Transverse colon (tissue), 4 donors: ENCODE data around the gene SCN4B. TPM values are rescaled to one million over a fixed set of nuclear protein-coding genes. Genes with fewer than 3 reads are reported as not detected.

ENCODE experiments used
- DNase-seq: peaks from one replicate; pipeline ENCODE4 v3.0.0-alpha.2; 2019
- H3K27ac ChIP-seq, 4 donors: fragments of 200-600 bp; sonication (generic); 2 replicates each; pipeline ENCODE4 v1.5.1; 2016 to 2018; ENCODE audit warnings: inconsistent platforms in 4 of 4
- H3K27me3 ChIP-seq: fragments of 200-600 bp; sonication (generic); 2 replicates; pipeline ENCODE4 v1.5.1; 2017; ENCODE audit warnings: inconsistent platforms
- H3K36me3 ChIP-seq, 4 donors: fragments of 200-600 bp; sonication (generic); 2 replicates each; pipeline ENCODE4 v1.5.1; 2017 to 2019; ENCODE audit warnings: inconsistent platforms in 4 of 4
- H3K4me1 ChIP-seq, 4 donors: fragments of 200-600 bp; sonication (generic); 2 replicates each; pipeline ENCODE4 v1.5.1; 2017 to 2020; ENCODE audit warnings: inconsistent platforms in 4 of 4
- H3K4me3 ChIP-seq, 4 donors: fragments of 200-600 bp; sonication (generic); 1 replicate in 1 of 4; 2 replicates in 3 of 4; pipeline versions ENCODE4 v1.5.1 to v1.6.1; 2017 to 2019; ENCODE audit warnings: inconsistent platforms in 4 of 4
- H3K9me3 ChIP-seq, 2 donors: fragments of 200-600 bp; sonication (generic); 2 replicates each; pipeline ENCODE4 v1.5.1; 2017 to 2019; ENCODE audit warnings: inconsistent platforms in 2 of 2
- CTCF ChIP-seq, 5 experiments: fragments of 200-600 bp in 3 of 5; fragments of 450-650 bp in 2 of 5; sonication (generic) in 3 of 5; IDR thresholded peaks; 1 replicate in 2 of 5; 2 replicates in 3 of 5; pipeline ENCODE4 v1.5.1; 2016 to 2017; ENCODE audit warnings: antibody characterized with exemption in 5 of 5, inconsistent platforms in 3 of 5, mild to moderate bottlenecking in 2 of 5, moderate library complexity in 1 of 5
- EP300 ChIP-seq: sonication (generic); formaldehyde crosslinking; IDR thresholded peaks from one replicate; pipeline ENCODE4 v1.6.1; 2017; ENCODE audit warnings: antibody characterized with exemption, low read depth
- POLR2A ChIP-seq: fragments of 450-650 bp; IDR thresholded peaks from one replicate; pipeline ENCODE4 v1.6.1; 2016; ENCODE audit warnings: antibody characterized with exemption, mild to moderate bottlenecking, moderate library complexity
- POLR2AphosphoS5 ChIP-seq, 3 donors: sonication (generic); formaldehyde crosslinking; IDR thresholded peaks; one replicate each; pipeline ENCODE4 v1.6.1; 2016; ENCODE audit warnings: antibody characterized with exemption in 3 of 3
- WGBS, 2 donors: methylation state at CpG; one replicate each; pipeline ENCODE4 v1.1.5; 2018; ENCODE audit warnings: low coverage in 1 of 2; 5-methylcytosine and 5-hydroxymethylcytosine counted together
- in situ Hi-C, 4 donors: fragments of 200-750 bp; cut with MboI; loops; one replicate each; pipeline versions ENCODE4 v1.15.0 to v1.15.1; 2017; ENCODE audit warnings: low sequenced_read_pairs in 3 of 4, low pct_ligation_motif_present in 1 of 4, low pct_unique_long_range_greater_than_20kb in 1 of 4
- intact Hi-C: fragments of 100-400 bp; cut with DNase I; formaldehyde crosslinking; loops from one replicate; pipeline ENCODE4 v1.15.1; 2023; ENCODE audit warnings: low total_unique reads
- total RNA-seq, 4 donors: library from RNA; depleted of rRNA; stranded (reverse); fragments of >200 nt; gene quantifications; one replicate each; pipeline ENCODE4 v1.1.0, GENCODE V29; 2016

SCN4B gene
- total RNA-seq, 4 donors from 2014 or later: 0.41 to 1.1 (median 0.75) TPM; not detected in 1

- in situ Hi-C loops: loop anchor here in 1 of 4 donors (25.0 kb wide), 1 partner anchor 350 kb away; no protein-coding TSS in a partner anchor
- Histone ChIP-seq H3K27ac (no peak overlapping the region), H3K36me3 (no peaks in the 10 kb centered on the region), H3K4me1 (no peaks in the 10 kb centered on the region), H3K4me3 (no peak overlapping the region), H3K9me3 (no peaks in the 10 kb centered on the region), H3K27me3 (peaks cover 59% of the 10 kb centered on the region)
- WGBS, 2 donors: 42% methylated on average over 10 of the region's 10 CpGs; no CpG with 5 or more reads in 1 of the 2 donors
- no peak for TF ChIP-seq POLR2A
- TF ChIP-seq EP300: no peak
- no peak for TF ChIP-seq CTCF (IDR thresholded peaks at IDR 0.05)
- TF ChIP-seq POLR2AphosphoS5 (IDR thresholded peaks at IDR 0.05): no peak
- intact Hi-C loops: no loop called here
- no peak for DNase-seq
These were observed 15.8 kb downstream of the SCN4B start for GRCh38 chr11:118136801-118137200.

DNA sequence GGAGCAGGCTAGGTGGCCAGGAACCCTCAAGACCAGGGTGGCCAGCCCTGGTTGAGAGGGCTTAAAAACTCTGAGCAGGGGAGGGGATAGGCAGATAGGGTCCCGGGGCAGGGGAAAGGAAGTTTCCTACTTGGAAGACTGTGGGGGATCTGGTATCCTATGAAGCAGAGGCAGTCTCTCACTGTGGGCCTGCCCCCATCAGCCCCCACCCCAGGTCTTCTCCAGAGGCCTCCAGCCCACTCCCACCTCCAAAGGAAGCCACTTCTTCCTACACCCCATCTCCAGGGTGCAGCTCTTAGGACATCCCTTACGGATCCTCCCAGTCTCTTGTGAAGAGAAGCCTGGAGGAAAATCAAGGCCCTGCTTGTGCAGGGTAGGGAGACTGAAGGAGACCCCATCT is 16.3 kb downstream of the SCN4B start:
- in situ Hi-C loops: loop anchor here in 1 of 4 donors (25.0 kb wide), 1 partner anchor 351 kb away; no protein-coding TSS in a partner anchor
- H3K4me1 ChIP-seq: no peaks in the 10 kb centered on the region
- H3K27ac ChIP-seq: no peak overlapping the region
- intact Hi-C loops: no loop called here
- 64% methylated on average over 2 of the region's 2 CpGs; no CpG with 5 or more reads in 1 of the 2 donors for WGBS, 2 donors
- no peak overlapping the region for H3K4me3 ChIP-seq
- no peak for DNase-seq
- peaks cover 54% of the 10 kb centered on the region for H3K27me3 ChIP-seq
- TF ChIP-seq POLR2AphosphoS5 (IDR thresholded peaks at IDR 0.05) (no peak), POLR2A (no peak), EP300 (no peak), CTCF (IDR thresholded peaks at IDR 0.05) (no peak)
- no peaks in the 10 kb centered on the region for H3K9me3 ChIP-seq
- no peaks in the 10 kb centered on the region for H3K36me3 ChIP-seq

GRCh38 chr11:118135796-118136165 is 16.8 kb downstream of the SCN4B start:
- intact Hi-C loops: no loop called here
- 62% methylated on average over 4 of the region's 5 CpGs; no CpG with 5 or more reads in 1 of the 2 donors for WGBS, 2 donors
- DNase-seq: no peak
- Histone ChIP-seq H3K4me3 (no peak overlapping the region), H3K4me1 (no peaks in the 10 kb centered on the region), H3K27me3 (peaks cover 50% of the 10 kb centered on the region), H3K36me3 (no peaks in the 10 kb centered on the region), H3K9me3 (no peaks in the 10 kb centered on the region), H3K27ac (no peak overlapping the region)
- in situ Hi-C loops: loop anchor here in 1 of 4 donors (25.0 kb wide), 1 partner anchor 352 kb away; no protein-coding TSS in a partner anchor
- TF ChIP-seq POLR2A: no peak
- no peak for TF ChIP-seq EP300
- TF ChIP-seq POLR2AphosphoS5 (IDR thresholded peaks at IDR 0.05): no peak
- no peak for TF ChIP-seq CTCF (IDR thresholded peaks at IDR 0.05)

- 55 to 75% methylated on average over 2 to 7 of the region's 7 CpGs for WGBS, 2 donors
- H3K9me3 ChIP-seq: no peaks in the 10 kb centered on the region
- intact Hi-C loops (no loop called here), in situ Hi-C loops (loop anchor here in 1 of 4 donors (25.0 kb wide), 1 partner anchor 352 kb away; no protein-coding TSS in a partner anchor)
- H3K36me3 ChIP-seq: no peaks in the 10 kb centered on the region
- no peak overlapping the region for H3K27ac ChIP-seq
- DNase-seq: no peak
- TF ChIP-seq POLR2AphosphoS5 (IDR thresholded peaks at IDR 0.05) (no peak), POLR2A (no peak), CTCF (IDR thresholded peaks at IDR 0.05) (no peak), EP300 (no peak)
- H3K4me3 ChIP-seq: no peak overlapping the region
- no peaks in the 10 kb centered on the region for H3K4me1 ChIP-seq
- peaks cover 45% of the 10 kb centered on the region for H3K27me3 ChIP-seq
These were observed 17.4 kb downstream of the SCN4B start for GRCh38 chr11:118135051-118135795.
